Keratinocyte (primary cell): ENCODE results near the gene ADAM12. TPM values are rescaled to one million over a fixed set of nuclear protein-coding genes. Genes with fewer than 3 reads are reported as not detected.

ENCODE experiments used
- DNase-seq: peaks from one replicate; pipeline ENCODE4 v3.0.0-alpha.2; 2011; ENCODE audit warnings: low read depth, missing footprints, low spot score
- FAIRE-seq: peaks from 2 replicates; lab custom pipeline; 2011; peaks lifted over from hg19 to GRCh38; lab: Jason Lieb, UNC
- H2AFZ ChIP-seq: 2 replicates; pipeline ENCODE4 v1.6.0; 2012; ENCODE audit warnings: low read length, control low read depth, inconsistent platforms; ENCODE audit not compliant: control insufficient read depth
- H3K27ac ChIP-seq: 2 replicates; pipeline ENCODE4 v1.5.1; 2011; ENCODE audit warnings: low read length; ENCODE audit not compliant: control insufficient read depth, insufficient read depth
- H3K27me3 ChIP-seq: 3 replicates; pipeline ENCODE4 v1.6.0; 2011; ENCODE audit warnings: low read length; ENCODE audit not compliant: control insufficient read depth, insufficient read depth; ENCODE audit errors: extremely low read depth
- H3K36me3 ChIP-seq, 2 experiments: 2 replicates in 1 of 2; 3 replicates in 1 of 2; pipeline ENCODE4 v1.5.1; 2011; ENCODE audit warnings: low read length in 2 of 2, mild to moderate bottlenecking in 1 of 2; ENCODE audit not compliant: control insufficient read depth in 2 of 2, insufficient read depth in 2 of 2; ENCODE audit errors: extremely low read depth in 1 of 2
- H3K4me1 ChIP-seq: 3 replicates; pipeline ENCODE4 v1.5.1; 2011; ENCODE audit warnings: low read length; ENCODE audit not compliant: control insufficient read depth, insufficient read depth; ENCODE audit errors: extremely low read depth
- H3K4me2 ChIP-seq: 3 replicates; pipeline ENCODE4 v1.6.0; 2011; ENCODE audit warnings: low read depth, low read length; ENCODE audit not compliant: control insufficient read depth, insufficient read depth; ENCODE audit errors: extremely low read depth
- H3K4me3 ChIP-seq, 3 experiments: fragments of 200-600 bp in 1 of 3; sonication (generic) in 1 of 3; 2 replicates in 2 of 3; 3 replicates in 1 of 3; pipeline ENCODE4 v1.5.1; 2011 to 2016; ENCODE audit warnings: low read length in 3 of 3, mild to moderate bottlenecking in 3 of 3, control low read depth in 2 of 3, inconsistent platforms in 1 of 3, low read depth in 1 of 3, mixed read lengths in 1 of 3, mixed run types in 1 of 3, moderate library complexity in 1 of 3; ENCODE audit not compliant: control insufficient read depth in 2 of 3, insufficient read depth in 2 of 3; ENCODE audit errors: extremely low read depth in 1 of 3
- H3K79me2 ChIP-seq: 2 replicates; pipeline ENCODE4 v1.6.0; 2012; ENCODE audit warnings: low read length; ENCODE audit not compliant: control insufficient read depth, insufficient read depth
- H3K9ac ChIP-seq: 3 replicates; pipeline ENCODE4 v1.6.0; 2011; ENCODE audit warnings: low read length; ENCODE audit not compliant: control insufficient read depth, insufficient read depth; ENCODE audit errors: extremely low read depth
- H3K9me1 ChIP-seq: 3 replicates; pipeline ENCODE4 v1.6.0; 2011; ENCODE audit warnings: low read length; ENCODE audit not compliant: control insufficient read depth, insufficient read depth; ENCODE audit errors: extremely low read depth
- H3K9me3 ChIP-seq: 2 replicates; pipeline ENCODE4 v1.5.1; 2012; ENCODE audit warnings: low read depth, low read length; ENCODE audit not compliant: control insufficient read depth
- H4K20me1 ChIP-seq: 3 replicates; pipeline ENCODE4 v1.6.0; 2011; ENCODE audit warnings: low read length; ENCODE audit not compliant: control insufficient read depth, insufficient read depth; ENCODE audit errors: extremely low read depth
- CTCF ChIP-seq, 3 experiments: IDR thresholded peaks in 1 of 3; conservative IDR thresholded peaks in 1 of 3; optimal IDR thresholded peaks in 1 of 3; 2 replicates in 2 of 3; 3 replicates in 1 of 3; pipeline versions ENCODE3 to v1.5.1; 2011; ENCODE audit warnings: low read length in 3 of 3, mild to moderate bottlenecking in 3 of 3, moderate library complexity in 2 of 3, control low read depth in 1 of 3, inconsistent platforms in 1 of 3; ENCODE audit not compliant: insufficient read depth in 2 of 3; ENCODE audit errors: extremely low read depth in 1 of 3
- EZH2 ChIP-seq: IDR thresholded peaks from one replicate; pipeline ENCODE4 v1.6.1; 2012; ENCODE audit warnings: inconsistent platforms, mild to moderate bottlenecking, low read length, moderate library complexity
- dilution Hi-C: fragments of 300-500 bp; cut with MboI; formaldehyde crosslinking; loops from one replicate; pipeline ENCODE4 v1.7.0; 2020; ENCODE audit warnings: low sequenced_read_pairs; ENCODE audit not compliant: extremely low pct_ligation_motif_present
- polyA plus RNA-seq, 5 experiments: library from polyadenylated mRNA; depleted of rRNA in 3 of 5; stranded (reverse) in 3 of 5; stranded (forward) in 1 of 5; unstranded in 1 of 5; fragments of >200 nt; gene quantifications; 1 replicate in 1 of 5; 2 replicates in 3 of 5; 3 replicates in 1 of 5; pipeline versions ENCODE4 v1.2.1 to v1.2.3, GENCODE V29; 2011 to 2012; ENCODE audit warnings: missing spikeins in 2 of 5, low read depth in 1 of 5, low replicate concordance in 1 of 5

The ADAM12 gene
- polyA plus RNA-seq, 1 donor (not counting 4 experiments of a cell fraction or from before 2014, with no cell fraction given) = 0.07 TPM

GRCh38 chr10:126001576-126001975, 386.7 kb downstream of the ADAM12 start:
- H3K4me1 ChIP-seq = no peaks in the 10 kb centered on the region
- no peak for TF ChIP-seq CTCF (optimal IDR thresholded peaks at IDR 0.05 in 1 of 3, IDR thresholded peaks at IDR 0.05 in 1 of 3, conservative IDR thresholded peaks at IDR 0.05 in 1 of 3; ENCODE audit: extremely low read depth in 1 of 3, insufficient read depth in 2 of 3, low read length in 3 of 3)
- TF ChIP-seq EZH2 = no peak
- H3K27me3 ChIP-seq = no peaks in the 10 kb centered on the region
- no peak for FAIRE-seq
- no peak overlapping the region for H3K9ac ChIP-seq
- no peak for DNase-seq
- H2AFZ ChIP-seq = no peak overlapping the region
- no peaks in the 10 kb centered on the region for H4K20me1 ChIP-seq
- no peak overlapping the region for H3K4me2 ChIP-seq
- H3K9me1 ChIP-seq = no peaks in the 10 kb centered on the region
- no peaks in the 10 kb centered on the region for H3K9me3 ChIP-seq
- H3K79me2 ChIP-seq = no peaks in the 10 kb centered on the region
- peaks cover 0 to 2% of the 10 kb centered on the region in 2 experiments for H3K36me3 ChIP-seq
- no peak overlapping the region for H3K27ac ChIP-seq
- dilution Hi-C loops = no loop called here
- no peak overlapping the region for H3K4me3 ChIP-seq

- Histone ChIP-seq H3K36me3 (peaks cover 0 to under 1% of the 10 kb centered on the region in 2 experiments), H3K9me3 (no peaks in the 10 kb centered on the region), H3K4me1 (no peaks in the 10 kb centered on the region), H2AFZ (no peak overlapping the region), H3K4me3 (no peak overlapping the region), H3K4me2 (no peak overlapping the region), H3K79me2 (no peaks in the 10 kb centered on the region), H3K9ac (no peak overlapping the region), H4K20me1 (no peaks in the 10 kb centered on the region), H3K27ac (no peak overlapping the region), H3K9me1 (no peaks in the 10 kb centered on the region), H3K27me3 (no peaks in the 10 kb centered on the region)
- DNase-seq (no peak), FAIRE-seq (no peak)
- TF ChIP-seq CTCF (optimal IDR thresholded peaks at IDR 0.05 in 1 of 3, IDR thresholded peaks at IDR 0.05 in 1 of 3, conservative IDR thresholded peaks at IDR 0.05 in 1 of 3; ENCODE audit: extremely low read depth in 1 of 3, insufficient read depth in 2 of 3, low read length in 3 of 3) (no peak), EZH2 (no peak)
- dilution Hi-C loops = no loop called here
Observed at GRCh38 chr10:125999694-126000093, 388.6 kb downstream of the ADAM12 start.
